ENCODE measurements around the gene RAB27A. TPM values are rescaled to one million over a fixed set of nuclear protein-coding genes. Genes with fewer than 3 reads are reported as not detected.

Gene RAB27A
- total and polyA plus RNA-seq, 9 of the 15 experiments (the other 6 are each of a cell fraction or from before 2014, with no cell fraction given) = 31.5 to 171 (median 80.4) TPM

- TF ChIP-seq E2F1 (CRISPR knock-in tag; IDR thresholded peaks at IDR 0.05) (no peak), RBM39 (optimal IDR thresholded peaks at IDR 0.05; ENCODE audit: low read depth, low read length) (no peak), RCOR1 (IDR thresholded peaks at IDR 0.05; ENCODE audit: borderline replicate concordance in 1 of 2, low read depth in 2 of 2, low read length in 2 of 2) (0 out of 4 replicates have a peak, but pooled peaks of 1 of the 2 experiments have one; percentile 6), TCFL5 (CRISPR knock-in tag; conservative IDR thresholded peaks at IDR 0.05) (no peak), PTRF (tag; IDR thresholded peaks at IDR 0.05) (no peak), UBTF (IDR thresholded peaks at IDR 0.05; ENCODE audit: borderline replicate concordance in 1 of 2, low read depth in 2 of 2, low read length in 2 of 2) (peak; percentile 22 to 73; a peak in 2 of 4 replicates), ATF3 (IDR thresholded peaks at IDR 0.05) (peak; percentile 27; the same call in 1 of the 2 replicates), ATF3 (CRISPR knock-in tag; conservative IDR thresholded peaks at IDR 0.05) (no peak), PHF8 (IDR thresholded peaks at IDR 0.05; ENCODE audit: borderline replicate concordance, low read length) (peak; percentile 44; the same call in 1 of the 2 replicates), SIN3A (IDR thresholded peaks at IDR 0.05; ENCODE audit: borderline replicate concordance in 2 of 2, control insufficient read depth in 1 of 2, low read depth in 2 of 2, low read length in 2 of 2) (peak; percentile 59 to 76; a peak in 1 of 4 replicates), RBM15 (IDR thresholded peaks at IDR 0.05; ENCODE audit: insufficient read depth, low read length) (no peak), ZNF232 (CRISPR knock-in tag; IDR thresholded peaks at IDR 0.05) (no peak), SMAD1 (IDR thresholded peaks at IDR 0.05; ENCODE audit: low read depth, low read length, partially characterized antibody) (no peak)
- TF ChIP-seq, protein P1, sequence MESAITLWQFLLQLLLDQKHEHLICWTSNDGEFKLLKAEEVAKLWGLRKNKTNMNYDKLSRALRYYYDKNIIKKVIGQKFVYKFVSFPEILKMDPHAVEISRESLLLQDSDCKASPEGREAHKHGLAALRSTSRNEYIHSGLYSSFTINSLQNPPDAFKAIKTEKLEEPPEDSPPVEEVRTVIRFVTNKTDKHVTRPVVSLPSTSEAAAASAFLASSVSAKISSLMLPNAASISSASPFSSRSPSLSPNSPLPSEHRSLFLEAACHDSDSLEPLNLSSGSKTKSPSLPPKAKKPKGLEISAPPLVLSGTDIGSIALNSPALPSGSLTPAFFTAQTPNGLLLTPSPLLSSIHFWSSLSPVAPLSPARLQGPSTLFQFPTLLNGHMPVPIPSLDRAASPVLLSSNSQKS (CRISPR knock-in tag; IDR thresholded peaks at IDR 0.05) = no peak
- TF ChIP-seq, protein P2, sequence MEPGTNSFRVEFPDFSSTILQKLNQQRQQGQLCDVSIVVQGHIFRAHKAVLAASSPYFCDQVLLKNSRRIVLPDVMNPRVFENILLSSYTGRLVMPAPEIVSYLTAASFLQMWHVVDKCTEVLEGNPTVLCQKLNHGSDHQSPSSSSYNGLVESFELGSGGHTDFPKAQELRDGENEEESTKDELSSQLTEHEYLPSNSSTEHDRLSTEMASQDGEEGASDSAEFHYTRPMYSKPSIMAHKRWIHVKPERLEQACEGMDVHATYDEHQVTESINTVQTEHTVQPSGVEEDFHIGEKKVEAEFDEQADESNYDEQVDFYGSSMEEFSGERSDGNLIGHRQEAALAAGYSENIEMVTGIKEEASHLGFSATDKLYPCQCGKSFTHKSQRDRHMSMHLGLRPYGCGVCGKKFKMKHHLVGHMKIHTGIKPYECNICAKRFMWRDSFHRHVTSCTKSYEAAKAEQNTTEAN (CRISPR knock-in tag; IDR thresholded peaks at IDR 0.05) = no peak
- TF ChIP-seq, protein P3, sequence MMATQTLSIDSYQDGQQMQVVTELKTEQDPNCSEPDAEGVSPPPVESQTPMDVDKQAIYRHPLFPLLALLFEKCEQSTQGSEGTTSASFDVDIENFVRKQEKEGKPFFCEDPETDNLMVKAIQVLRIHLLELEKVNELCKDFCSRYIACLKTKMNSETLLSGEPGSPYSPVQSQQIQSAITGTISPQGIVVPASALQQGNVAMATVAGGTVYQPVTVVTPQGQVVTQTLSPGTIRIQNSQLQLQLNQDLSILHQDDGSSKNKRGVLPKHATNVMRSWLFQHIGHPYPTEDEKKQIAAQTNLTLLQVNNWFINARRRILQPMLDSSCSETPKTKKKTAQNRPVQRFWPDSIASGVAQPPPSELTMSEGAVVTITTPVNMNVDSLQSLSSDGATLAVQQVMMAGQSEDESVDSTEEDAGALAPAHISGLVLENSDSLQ (IDR thresholded peaks at IDR 0.05) = peak; percentile 62
- TF ChIP-seq, protein P4, sequence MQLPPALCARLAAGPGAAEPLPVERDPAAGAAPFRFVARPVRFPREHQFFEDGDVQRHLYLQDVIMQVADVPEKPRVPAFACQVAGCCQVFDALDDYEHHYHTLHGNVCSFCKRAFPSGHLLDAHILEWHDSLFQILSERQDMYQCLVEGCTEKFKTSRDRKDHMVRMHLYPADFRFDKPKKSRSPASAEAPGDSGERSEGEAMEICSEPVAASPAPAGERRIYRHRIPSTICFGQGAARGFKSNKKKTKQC (CRISPR knock-in tag; IDR thresholded peaks at IDR 0.05) = peak; percentile 39; the same call in 1 of the 2 replicates
These were observed 435 bp downstream of the RAB27A start (continued) for GRCh38 chr15:55289011-55289745.
